Glutamatergic neuron (in vitro differentiated cells): Measurements from ENCODE around the gene RIC8B. TPM values are rescaled to one million over a fixed set of nuclear protein-coding genes. Genes with fewer than 3 reads are reported as not detected.

Experiments used
- DNase-seq: peaks from one replicate; pipeline ENCODE4 v3.0.0; 2022
- H3K27ac Mint-ChIP-seq: one replicate; pipeline ENCODE4 v1.8.0; 2020; ENCODE audit warnings: mild to moderate bottlenecking, mixed read lengths, inconsistent platforms; ENCODE audit not compliant: unreplicated experiment
- H3K27me3 Mint-ChIP-seq: one replicate; pipeline ENCODE4 v1.8.0; 2020; ENCODE audit warnings: mild to moderate bottlenecking, moderate library complexity, mixed read lengths, inconsistent platforms; ENCODE audit not compliant: unreplicated experiment
- H3K36me3 Mint-ChIP-seq: one replicate; pipeline ENCODE4 v1.8.0; 2020; ENCODE audit warnings: mild to moderate bottlenecking, mixed read lengths, inconsistent platforms; ENCODE audit not compliant: unreplicated experiment
- H3K4me1 Mint-ChIP-seq: one replicate; pipeline ENCODE4 v1.8.0; 2020; ENCODE audit warnings: mild to moderate bottlenecking, low read depth, mixed read lengths, inconsistent platforms; ENCODE audit not compliant: unreplicated experiment
- H3K4me3 Mint-ChIP-seq: one replicate; pipeline ENCODE4 v1.8.0; 2020; ENCODE audit warnings: mild to moderate bottlenecking, mixed read lengths, inconsistent platforms; ENCODE audit not compliant: unreplicated experiment
- H3K9me3 Mint-ChIP-seq: one replicate; pipeline ENCODE4 v1.8.0; 2020; ENCODE audit warnings: mild to moderate bottlenecking, moderate library complexity, mixed read lengths, inconsistent platforms; ENCODE audit not compliant: unreplicated experiment
- CTCF ChIP-seq: fragments of 200-600 bp; sonication (generic); IDR thresholded peaks from one replicate; pipeline ENCODE4 v1.5.0; 2021; ENCODE audit not compliant: partially characterized antibody, unreplicated experiment
- total RNA-seq: library from RNA; stranded (reverse); fragmentation: NEBNext Ultra II Directional; extraction: Animal tissue kit (Norgen Biotek cat#: 25700); gene quantifications from one replicate; pipeline ENCODE4 v1.2.1, GENCODE V29; 2021; ENCODE audit not compliant: unreplicated experiment

Gene RIC8B
- total RNA-seq, 1 donor from 2014 or later = 21.3 TPM

GRCh38 chr12:106903241-106903945 lies 128.9 kb downstream of the RIC8B start:
- peak; percentile 88 for DNase-seq
- peak overlapping the region; percentile 69 for H3K4me3 Mint-ChIP-seq
- TF ChIP-seq CTCF = no peak
- H3K27me3 Mint-ChIP-seq = peaks cover 2% of the 10 kb centered on the region
- H3K36me3 Mint-ChIP-seq = no peaks in the 10 kb centered on the region
- H3K27ac Mint-ChIP-seq = no peak overlapping the region
- no peaks in the 10 kb centered on the region for H3K9me3 Mint-ChIP-seq
- H3K4me1 Mint-ChIP-seq = peaks cover 9% of the 10 kb centered on the region

- Mint-ChIP-seq H3K27me3 (peaks cover 5% of the 10 kb centered on the region), H3K4me3 (no peak overlapping the region), H3K4me1 (no peaks in the 10 kb centered on the region), H3K27ac (no peak overlapping the region), H3K9me3 (no peaks in the 10 kb centered on the region), H3K36me3 (no peaks in the 10 kb centered on the region)
- TF ChIP-seq CTCF = no peak
- no peak for DNase-seq
Measured at GRCh38 chr12:106906715-106907114, 132.2 kb downstream of the RIC8B start.

- Mint-ChIP-seq H3K36me3 (no peaks in the 10 kb centered on the region), H3K9me3 (no peaks in the 10 kb centered on the region), H3K27ac (no peak overlapping the region)
Measured at GRCh38 chr12:106907411-106907810, 132.9 kb downstream of the RIC8B start.

GRCh38 chr12:106907846-106908245 lies 133.4 kb downstream of the RIC8B start:
- H3K27ac Mint-ChIP-seq = no peak overlapping the region
- H3K4me3 Mint-ChIP-seq = no peak overlapping the region
- TF ChIP-seq CTCF = no peak
- DNase-seq = no peak
- H3K4me1 Mint-ChIP-seq = no peaks in the 10 kb centered on the region
- H3K9me3 Mint-ChIP-seq = no peaks in the 10 kb centered on the region
- no peaks in the 10 kb centered on the region for H3K36me3 Mint-ChIP-seq
- peaks cover 3% of the 10 kb centered on the region for H3K27me3 Mint-ChIP-seq

More at GRCh38 chr12:106907411-106907810, 132.9 kb downstream of the RIC8B start:
- DNase-seq = no peak
- peak; percentile 7 for TF ChIP-seq CTCF
- Mint-ChIP-seq H3K27me3 (peaks cover 5% of the 10 kb centered on the region), H3K4me1 (no peaks in the 10 kb centered on the region), H3K4me3 (no peak overlapping the region)

GRCh38 chr12:106908561-106908960 lies 134.1 kb downstream of the RIC8B start:
- Mint-ChIP-seq H3K4me1 (no peaks in the 10 kb centered on the region), H3K9me3 (no peaks in the 10 kb centered on the region), H3K27me3 (peaks cover 3% of the 10 kb centered on the region), H3K4me3 (no peak overlapping the region), H3K36me3 (no peaks in the 10 kb centered on the region), H3K27ac (no peak overlapping the region)
- DNase-seq = no peak
- TF ChIP-seq CTCF = no peak
